ENCODE measurements around the gene CDCA4.

- TF ChIP-seq REST (IDR thresholded peaks at IDR 0.05) (no peak), POLR2A (IDR thresholded peaks at IDR 0.05; ENCODE audit: low read length) (no peak), NR3C1 (IDR thresholded peaks at IDR 0.05) (no peak), KDM1A (IDR thresholded peaks at IDR 0.05; ENCODE audit: low read depth) (no peak), SMC3 (IDR thresholded peaks at IDR 0.05) (no peak), CTCF (IDR thresholded peaks at IDR 0.05) (no peak), HOXB5 (CRISPR knock-in tag; IDR thresholded peaks at IDR 0.05) (no peak)
Observed at GRCh38 chr14:105005329-105005928, 15.5 kb downstream of the CDCA4 start.

Data from A549 (cell line).